HG03432 (cell line): ENCODE results near the gene HMMR.

Source experiments
- ATAC-seq: cut with Tn5 transposase; IDR thresholded peaks from one replicate; pipeline ENCODE4 v1.9.1; 2021; ENCODE audit warnings: mild to moderate bottlenecking, moderate library complexity; ENCODE audit not compliant: unreplicated experiment

Gene HMMR

GRCh38 chr5:163458778-163459385 is 1.6 kb upstream of the HMMR start:
- no peak for ATAC-seq

- peak; percentile 3 for ATAC-seq
Measured at GRCh38 chr5:163459462-163459818, 992 bp upstream of the HMMR start.

- ATAC-seq: peak; percentile 79
Measured at GRCh38 chr5:163459819-163460561, 442 bp upstream of the HMMR start, which contains the start of gene NUDCD2. Gene NUDCD2 (minus strand): TSS chr5:163460102. CDS start chr5:163460050, 52 bp downstream.

DNA sequence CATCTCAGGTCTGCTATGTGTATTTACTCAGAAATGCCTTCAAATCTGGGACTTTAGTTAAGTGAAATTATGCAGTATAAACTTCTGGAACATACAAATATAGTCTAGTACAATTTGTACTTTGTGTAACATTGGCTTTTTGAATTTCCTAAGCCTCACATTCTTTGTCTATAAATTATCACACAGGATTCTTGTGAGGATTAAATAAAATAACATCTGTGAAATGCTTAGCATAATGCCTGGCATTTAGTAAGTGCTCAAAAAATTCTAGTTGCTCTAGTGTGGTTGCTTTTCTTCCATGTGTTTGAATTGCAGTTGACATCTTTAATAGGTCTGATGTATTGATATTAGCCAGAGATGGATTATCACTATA is 2.6 kb downstream of the HMMR start:
- no peak for ATAC-seq

DNA sequence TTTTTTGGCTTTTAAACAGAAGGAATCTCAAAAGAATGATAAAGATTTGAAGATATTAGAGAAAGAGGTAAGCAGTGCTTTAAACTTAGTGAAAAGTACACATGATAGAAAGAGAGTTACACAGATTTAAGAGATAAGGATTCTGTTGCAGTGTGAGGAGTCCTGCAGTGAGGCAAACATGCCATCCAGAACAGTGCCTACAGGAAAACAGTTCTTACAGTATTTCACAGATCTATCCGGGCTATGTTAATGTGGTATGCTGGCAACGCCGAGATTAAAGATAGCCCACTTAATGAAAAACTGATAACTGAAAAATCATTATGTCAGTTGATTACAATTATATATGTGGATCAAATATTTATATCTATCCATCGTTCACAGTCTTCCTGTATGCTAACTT is 7.2 kb downstream of the HMMR start:
- ATAC-seq: no peak

GRCh38 chr5:163473635-163474243 is 13.3 kb downstream of the HMMR start:
- peak; percentile 55 for ATAC-seq

DNA sequence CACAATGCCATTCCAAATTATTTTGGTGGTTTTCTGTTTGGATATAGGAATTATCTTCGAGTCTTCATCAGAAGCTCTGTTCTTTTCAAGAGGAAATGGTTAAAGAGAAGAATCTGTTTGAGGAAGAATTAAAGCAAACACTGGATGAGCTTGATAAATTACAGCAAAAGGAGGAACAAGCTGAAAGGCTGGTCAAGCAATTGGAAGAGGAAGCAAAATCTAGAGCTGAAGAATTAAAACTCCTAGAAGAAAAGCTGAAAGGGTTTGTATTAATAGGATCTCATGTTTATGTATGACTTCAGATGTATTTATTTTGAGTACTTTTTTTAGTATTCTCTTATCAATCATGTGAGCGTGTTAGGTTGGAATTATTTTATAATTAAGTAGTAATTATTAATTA is 15.0 kb downstream of the HMMR start:
- no peak for ATAC-seq

DNA sequence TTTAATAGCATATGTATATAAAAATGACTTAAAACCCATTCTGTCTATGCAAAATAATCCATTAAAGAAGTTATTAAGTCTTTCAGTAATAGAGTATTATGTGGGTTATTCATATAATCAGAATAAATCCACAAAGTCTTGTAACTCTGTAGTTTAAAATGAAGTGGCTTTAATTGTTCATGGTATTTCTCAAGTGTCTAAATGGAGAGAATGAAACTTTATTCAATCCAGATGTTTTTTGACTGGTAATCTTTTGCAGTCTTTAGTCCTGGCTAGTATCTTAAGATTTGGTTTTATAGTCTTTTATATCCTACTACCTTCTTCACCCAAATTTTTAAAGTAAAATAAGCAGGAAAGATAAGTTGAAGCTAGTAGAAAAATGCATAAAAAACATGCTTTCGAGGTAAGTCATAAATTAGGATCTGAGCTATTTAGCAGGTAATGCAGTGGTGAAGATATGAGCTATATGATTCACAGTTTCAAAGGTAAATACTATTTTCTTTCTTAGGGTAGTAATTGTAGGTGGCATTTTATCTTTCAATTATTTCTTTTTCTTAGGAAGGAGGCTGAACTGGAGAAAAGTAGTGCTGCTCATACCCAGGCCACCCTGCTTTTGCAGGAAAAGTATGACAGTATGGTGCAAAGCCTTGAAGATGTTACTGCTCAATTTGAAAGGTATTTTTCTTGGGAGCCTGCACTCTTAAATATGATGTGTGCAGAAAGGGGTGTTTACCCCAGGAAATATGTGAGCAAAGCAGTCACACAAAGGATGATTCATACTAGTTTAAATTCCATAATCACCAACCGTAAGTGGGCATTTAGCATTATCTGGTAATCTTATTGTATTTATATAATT is 17.9 kb downstream of the HMMR start:
- no peak for ATAC-seq

DNA sequence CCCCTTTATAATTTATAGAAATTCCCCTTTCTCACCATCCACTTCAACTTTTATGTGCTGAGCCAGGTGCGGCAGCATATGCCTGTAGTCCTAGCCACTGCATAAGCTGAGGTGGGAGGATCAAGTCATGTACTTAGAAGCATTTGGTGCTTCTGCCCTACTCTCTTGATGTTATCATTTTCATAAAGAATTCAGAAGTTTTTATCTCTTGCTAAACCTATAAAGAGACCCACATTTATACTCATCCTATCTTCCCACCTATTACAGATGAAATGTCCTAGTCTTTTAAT is 18.5 kb downstream of the HMMR start:
- ATAC-seq: no peak

DNA sequence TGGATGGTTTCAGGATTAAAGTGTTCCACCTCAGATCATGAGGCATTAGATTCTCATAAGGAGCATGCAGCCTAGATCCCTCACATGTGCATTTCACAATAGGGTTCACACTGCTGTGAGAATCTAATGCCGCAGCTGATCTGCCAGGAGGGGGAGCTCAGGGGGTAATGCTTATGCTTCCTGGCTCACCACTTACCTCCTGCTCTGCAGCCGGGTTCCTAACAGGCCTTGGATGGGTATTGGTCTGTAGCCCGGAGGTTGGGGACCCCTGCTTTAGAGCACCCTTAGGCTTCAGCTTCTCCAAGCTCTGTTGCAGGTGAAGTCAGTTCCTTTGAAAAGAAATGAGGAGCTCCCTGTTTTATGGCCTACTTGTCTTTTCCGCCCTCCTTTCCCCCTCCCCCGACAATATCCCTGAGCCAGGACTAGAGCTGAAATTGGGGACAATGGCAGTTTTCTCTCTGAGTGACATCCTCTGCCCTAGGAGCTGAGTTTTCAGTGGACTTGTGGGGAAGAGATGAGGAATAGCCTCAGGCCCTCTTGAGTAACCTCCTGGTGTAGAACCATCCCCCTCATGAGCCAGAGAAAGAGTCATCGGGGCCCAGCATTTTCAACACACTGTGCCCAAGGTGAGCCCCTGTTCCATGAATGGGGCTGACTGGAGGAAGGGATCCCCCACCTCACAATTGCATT is 28.8 kb downstream of the HMMR start:
- peak; percentile 44 for ATAC-seq

- no peak for ATAC-seq
Measured at GRCh38 chr5:163489745-163490075, 29.3 kb downstream of the HMMR start.

GRCh38 chr5:163496286-163496685 is 35.9 kb downstream of the HMMR start:
- ATAC-seq: no peak

DNA sequence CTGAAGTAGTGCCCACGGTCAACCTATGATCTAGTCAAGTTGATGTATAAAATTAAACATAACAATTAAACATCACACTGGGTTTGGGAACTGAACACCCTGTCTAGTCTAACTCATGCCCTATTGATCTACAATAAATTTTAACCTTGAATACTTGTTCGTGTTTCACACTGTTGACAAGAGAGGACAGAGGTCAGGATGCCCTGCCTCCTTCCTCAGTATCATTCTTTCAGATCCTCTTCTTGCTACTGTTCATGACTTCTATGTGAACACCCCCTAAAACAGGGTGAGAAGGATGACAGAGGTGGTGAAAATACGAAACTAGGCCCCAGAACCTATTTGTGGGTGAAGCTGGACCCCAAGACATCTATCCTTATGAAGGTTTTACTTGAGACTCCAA is 36.9 kb downstream of the HMMR start:
- peak; percentile 49 for ATAC-seq

GRCh38 chr5:163498886-163499285 is 38.5 kb downstream of the HMMR start:
- ATAC-seq: no peak

GRCh38 chr5:163502521-163502920 is 42.1 kb downstream of the HMMR start:
- no peak for ATAC-seq

- peak; percentile 9 for ATAC-seq
Measured at GRCh38 chr5:163503106-163504078, 43.0 kb downstream of the HMMR start.

- no peak for ATAC-seq
Measured at GRCh38 chr5:163504079-163504931, 43.9 kb downstream of the HMMR start.

- peak; percentile 1 for ATAC-seq
Measured at GRCh38 chr5:163505049-163505367, 44.6 kb downstream of the HMMR start.
